DMS153 (cell line): ENCODE measurements around the gene RPS26.
A peak's percentile ranks its signal among the peaks of the same experiment; 100 is the strongest.
"Not testable (repeated sequence)": the region's sequence is repeated elsewhere in the genome, so short reads cannot be mapped to it uniquely, and the experiment has no call there.

ENCODE experiments used
- DNase-seq: peaks from one replicate; lab custom pipeline; 2025; lab: John Stamatoyannopoulos, UW

Gene RPS26

GRCh38 chr12:56041552-56042429, at the start of gene RPS26:
Gene RPS26, plus strand, starts transcription at chr12:56041918. Its CDS starts 249 bp downstream, at chr12:56042167.
- peak; percentile 99 for DNase-seq

- DNase-seq: no peak
These were observed 48.4 kb upstream of the RPS26 start for GRCh38 chr12:55993230-55993853.

GRCh38 chr12:55995366-55995765, 46.4 kb upstream of the RPS26 start:
- no peak for DNase-seq

- DNase-seq: peak; percentile 38
These were observed 45.5 kb upstream of the RPS26 start for GRCh38 chr12:55996201-55996714.

- DNase-seq: peak; percentile 87
These were observed 44.8 kb upstream of the RPS26 start, which contains the start of gene SUOX for GRCh38 chr12:55996715-55997534. Gene SUOX, plus strand, starts transcription at chr12:55997276. Its CDS starts 4,946 bp downstream, at chr12:56002222.

- no peak for DNase-seq
These were observed 44.2 kb upstream of the RPS26 start for GRCh38 chr12:55997535-55997859.

GRCh38 chr12:55999522-55999921, 42.2 kb upstream of the RPS26 start:
- not testable (repeated sequence) for DNase-seq

- not testable (repeated sequence) for DNase-seq
These were observed 41.6 kb upstream of the RPS26 start for GRCh38 chr12:55999999-56000540.

GRCh38 chr12:56001487-56002100, 40.1 kb upstream of the RPS26 start:
- no peak for DNase-seq

GRCh38 chr12:56003376-56003775, 38.3 kb upstream of the RPS26 start:
- not testable (repeated sequence) for DNase-seq

- DNase-seq: no peak
These were observed 37.5 kb upstream of the RPS26 start for GRCh38 chr12:56004211-56004610.

- no peak for DNase-seq
These were observed 33.9 kb upstream of the RPS26 start for GRCh38 chr12:56007564-56008559.

- no peak for DNase-seq
These were observed 31.6 kb upstream of the RPS26 start for GRCh38 chr12:56010111-56010570.

- DNase-seq: no peak
These were observed 30.1 kb upstream of the RPS26 start for GRCh38 chr12:56011509-56012090.

GRCh38 chr12:56013482-56013881, 28.2 kb upstream of the RPS26 start:
- DNase-seq: no peak

GRCh38 chr12:56014205-56014604, 27.5 kb upstream of the RPS26 start:
- DNase-seq: no peak

- no peak for DNase-seq
These were observed 24.5 kb upstream of the RPS26 start for GRCh38 chr12:56017181-56017580.

GRCh38 chr12:56018356-56018755, 23.4 kb upstream of the RPS26 start:
- DNase-seq: no peak

GRCh38 chr12:56020423-56021184, 21.1 kb upstream of the RPS26 start, which contains the start of gene IKZF4:
Gene IKZF4, plus strand, starts transcription at chr12:56021043. Its CDS starts 451 bp downstream, at chr12:56021494.
- DNase-seq: no peak
